Type B pancreatic cell (in vitro differentiated cells): ENCODE data around the gene EIF4E3. TPM values are rescaled to one million over a fixed set of nuclear protein-coding genes. Genes with fewer than 3 reads are reported as not detected.

ENCODE experiments used
- DNase-seq: peaks from one replicate; pipeline ENCODE4 v3.0.0; 2021; ENCODE audit warnings: mixed read lengths; ENCODE audit not compliant: unreplicated experiment; ENCODE audit errors: extremely low spot score
- H3K27ac Mint-ChIP-seq: 2 replicates; pipeline ENCODE4 v1.8.0; 2021; ENCODE audit warnings: mild to moderate bottlenecking, mixed read lengths
- H3K27me3 Mint-ChIP-seq: 2 replicates; pipeline ENCODE4 v1.8.0; 2021; ENCODE audit warnings: mixed read lengths
- H3K36me3 Mint-ChIP-seq: 2 replicates; pipeline ENCODE4 v1.8.0; 2021; ENCODE audit warnings: mixed read lengths
- H3K4me1 Mint-ChIP-seq: one replicate; pipeline ENCODE4 v1.8.0; 2021; ENCODE audit warnings: mixed read lengths; ENCODE audit not compliant: unreplicated experiment
- H3K4me3 Mint-ChIP-seq: 2 replicates; pipeline ENCODE4 v1.8.0; 2021; ENCODE audit warnings: mild to moderate bottlenecking, mixed read lengths
- H3K9me3 Mint-ChIP-seq: 2 replicates; pipeline ENCODE4 v1.8.0; 2021; ENCODE audit warnings: mixed read lengths
- total RNA-seq: library from RNA; stranded (reverse); gene quantifications from 2 replicates; pipeline ENCODE4 v1.2.1, GENCODE V29; 2021; ENCODE audit warnings: low replicate concordance
- TF ChIP-seq, protein P1 (sequence below): fragments of 200-600 bp; sonication (generic); conservative IDR thresholded peaks from 2 replicates; pipeline ENCODE4 v1.5.0; 2021; ENCODE audit warnings: antibody characterized with exemption, mild to moderate bottlenecking

The EIF4E3 gene
- total RNA-seq, 1 donor from 2014 or later: 16.2 TPM

DNA sequence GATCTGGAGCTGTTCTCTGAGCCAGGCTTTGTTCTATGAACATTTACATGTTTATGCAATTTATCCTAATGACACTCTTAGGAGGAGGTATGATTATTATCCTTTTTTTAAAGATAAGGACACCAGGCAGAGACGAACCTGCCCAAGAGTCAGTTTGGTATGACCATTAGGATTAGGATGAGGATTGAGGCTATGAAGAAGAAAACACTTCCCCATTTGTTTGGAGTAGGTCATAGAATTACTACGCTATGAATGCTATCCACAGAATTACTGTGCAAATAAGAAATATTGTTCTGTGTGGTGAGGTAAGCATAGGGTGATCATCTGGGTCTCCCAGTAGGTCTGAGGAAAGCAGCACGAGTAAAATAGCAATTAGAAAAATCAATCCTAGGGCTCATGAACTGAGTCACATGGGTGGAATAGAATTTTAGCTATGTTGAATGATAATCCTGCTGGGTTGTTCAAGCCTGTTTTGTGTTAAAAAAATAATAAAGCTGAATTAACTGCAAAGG lies 23.9 kb downstream of the EIF4E3 start:
- H3K36me3 Mint-ChIP-seq: peaks cover 24% of the 10 kb centered on the region

DNA sequence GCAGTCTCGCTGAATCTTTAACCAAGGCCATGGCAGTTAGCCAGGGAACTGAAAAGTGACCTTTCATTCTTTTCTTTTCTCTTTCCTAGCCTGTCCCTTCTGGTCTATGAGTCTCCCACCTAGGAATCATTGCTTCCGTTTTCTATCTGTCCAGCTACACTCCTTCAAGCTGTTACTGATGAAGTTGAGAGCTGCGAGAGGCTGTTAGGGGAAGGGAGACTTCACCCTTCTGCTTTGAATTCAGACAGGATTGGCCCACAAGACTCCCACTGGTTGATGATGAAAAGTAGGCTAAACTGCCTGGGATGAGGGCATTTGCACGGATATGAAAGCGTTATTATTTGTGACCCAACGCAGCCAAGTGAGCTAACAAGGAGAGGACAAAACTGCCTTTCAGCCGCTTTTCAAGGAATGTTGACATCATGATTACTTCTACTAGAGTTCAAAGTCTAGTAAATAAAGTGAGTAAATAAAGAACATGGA lies 30.2 kb downstream of the EIF4E3 start:
- Mint-ChIP-seq H3K36me3 (peaks cover 17% of the 10 kb centered on the region), H3K27me3 (no peaks in the 10 kb centered on the region), H3K4me1 (peaks cover 39% of the 10 kb centered on the region), H3K4me3 (peak overlapping the region; percentile 16), H3K27ac (peak overlapping the region; percentile 64), H3K9me3 (peaks cover 4% of the 10 kb centered on the region)
- no peak for DNase-seq
- TF ChIP-seq, protein P1, sequence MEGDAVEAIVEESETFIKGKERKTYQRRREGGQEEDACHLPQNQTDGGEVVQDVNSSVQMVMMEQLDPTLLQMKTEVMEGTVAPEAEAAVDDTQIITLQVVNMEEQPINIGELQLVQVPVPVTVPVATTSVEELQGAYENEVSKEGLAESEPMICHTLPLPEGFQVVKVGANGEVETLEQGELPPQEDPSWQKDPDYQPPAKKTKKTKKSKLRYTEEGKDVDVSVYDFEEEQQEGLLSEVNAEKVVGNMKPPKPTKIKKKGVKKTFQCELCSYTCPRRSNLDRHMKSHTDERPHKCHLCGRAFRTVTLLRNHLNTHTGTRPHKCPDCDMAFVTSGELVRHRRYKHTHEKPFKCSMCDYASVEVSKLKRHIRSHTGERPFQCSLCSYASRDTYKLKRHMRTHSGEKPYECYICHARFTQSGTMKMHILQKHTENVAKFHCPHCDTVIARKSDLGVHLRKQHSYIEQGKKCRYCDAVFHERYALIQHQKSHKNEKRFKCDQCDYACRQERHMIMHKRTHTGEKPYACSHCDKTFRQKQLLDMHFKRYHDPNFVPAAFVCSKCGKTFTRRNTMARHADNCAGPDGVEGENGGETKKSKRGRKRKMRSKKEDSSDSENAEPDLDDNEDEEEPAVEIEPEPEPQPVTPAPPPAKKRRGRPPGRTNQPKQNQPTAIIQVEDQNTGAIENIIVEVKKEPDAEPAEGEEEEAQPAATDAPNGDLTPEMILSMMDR: no peak

More for the DNA sequence above, 23.9 kb downstream of the EIF4E3 start:
- H3K4me1 Mint-ChIP-seq: peaks cover 23% of the 10 kb centered on the region
- H3K27me3 Mint-ChIP-seq: no peaks in the 10 kb centered on the region
- no peak overlapping the region for H3K27ac Mint-ChIP-seq
- peaks cover 9% of the 10 kb centered on the region for H3K9me3 Mint-ChIP-seq
- H3K4me3 Mint-ChIP-seq: no peak overlapping the region
- no peak for DNase-seq
- TF ChIP-seq, protein P1: no peak

DNA sequence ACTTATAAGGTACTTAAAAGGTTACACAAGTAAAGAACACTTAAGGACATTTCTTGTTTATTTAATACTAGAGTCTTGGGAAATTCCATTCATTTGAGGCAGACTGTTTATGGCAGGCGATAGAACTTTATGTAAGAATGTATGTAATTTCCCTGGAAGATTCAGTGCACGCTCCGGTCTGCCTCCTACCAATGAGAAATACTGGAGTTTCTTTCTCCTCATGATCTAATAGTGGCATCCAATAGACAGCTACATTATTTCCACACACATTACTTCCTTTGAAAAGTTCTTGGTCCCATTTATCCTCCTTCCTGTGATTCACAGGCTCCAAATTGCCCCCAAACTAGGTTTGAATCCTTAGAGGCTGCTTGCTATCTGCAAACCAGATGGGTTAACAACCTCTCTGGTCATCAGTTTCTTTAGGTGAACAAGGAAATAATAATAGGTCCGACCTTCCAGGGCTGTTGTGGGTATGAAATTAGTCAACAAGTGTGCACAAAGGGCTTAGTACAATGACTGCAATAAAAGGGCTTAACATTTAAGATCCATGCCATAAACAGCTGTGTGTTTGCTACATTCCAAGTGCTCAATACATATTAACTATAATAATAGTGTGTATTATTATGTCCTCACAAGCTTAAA lies 30.7 kb downstream of the EIF4E3 start:
- Mint-ChIP-seq H3K4me3 (no peak overlapping the region), H3K27ac (peak overlapping the region; percentile 64), H3K27me3 (no peaks in the 10 kb centered on the region), H3K9me3 (peaks cover 4% of the 10 kb centered on the region), H3K36me3 (peaks cover 15% of the 10 kb centered on the region), H3K4me1 (peaks cover 43% of the 10 kb centered on the region)
- no peak for DNase-seq
- TF ChIP-seq, protein P1: no peak

DNA sequence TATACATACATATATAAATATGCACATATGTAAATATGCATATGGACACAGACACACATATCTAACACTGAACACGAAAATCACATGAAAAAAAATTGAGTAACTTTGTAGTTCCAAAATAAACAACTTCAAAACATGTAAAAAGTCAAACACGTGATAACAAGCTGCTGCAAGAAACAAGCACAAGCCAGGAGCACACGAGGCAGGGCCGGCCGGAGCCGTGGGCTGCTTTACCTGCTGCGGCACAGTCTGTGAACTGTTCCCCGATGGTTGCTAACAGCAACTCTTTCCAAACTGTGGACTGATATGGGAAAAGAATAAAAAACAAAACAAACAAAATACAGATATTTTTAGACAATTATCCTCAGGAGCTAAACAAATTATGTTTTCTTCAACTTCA lies 31.6 kb downstream of the EIF4E3 start:
- Mint-ChIP-seq H3K9me3 (peaks cover 4% of the 10 kb centered on the region), H3K27ac (no peak overlapping the region)

DNA sequence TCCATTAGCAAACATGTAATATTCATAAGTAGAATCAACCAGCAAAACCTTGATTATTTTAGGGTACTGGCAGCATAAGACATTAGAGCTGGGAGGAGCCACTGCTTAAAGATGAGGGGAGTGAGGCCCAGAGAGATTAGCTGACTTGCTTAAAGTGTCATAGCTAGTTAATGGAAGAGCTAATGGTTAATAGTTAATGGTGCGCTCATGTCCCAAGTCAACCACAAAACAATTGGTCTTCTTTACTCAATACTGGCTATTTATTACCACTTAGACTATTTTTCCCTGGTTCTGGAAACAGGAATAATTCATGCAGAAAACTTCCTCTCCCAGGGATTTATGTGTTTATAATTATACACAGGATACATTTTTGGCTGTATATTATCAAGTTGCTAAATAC lies 33.1 kb downstream of the EIF4E3 start:
- TF ChIP-seq, protein P1: no peak
- Mint-ChIP-seq H3K4me1 (peaks cover 58% of the 10 kb centered on the region), H3K4me3 (no peak overlapping the region), H3K27me3 (no peaks in the 10 kb centered on the region), H3K9me3 (no peaks in the 10 kb centered on the region), H3K27ac (no peak overlapping the region), H3K36me3 (peaks cover 4% of the 10 kb centered on the region)
- DNase-seq: no peak

More for the DNA sequence above, 31.6 kb downstream of the EIF4E3 start:
- Mint-ChIP-seq H3K36me3 (peaks cover 12% of the 10 kb centered on the region), H3K27me3 (no peaks in the 10 kb centered on the region), H3K4me1 (peaks cover 49% of the 10 kb centered on the region), H3K4me3 (no peak overlapping the region)
- TF ChIP-seq, protein P1: no peak
- no peak for DNase-seq
